B cell (primary cell): Measurements from ENCODE around the gene FAIM.

Experiments
- CTCF ChIP-seq: fragments of 200-600 bp; IDR thresholded peaks from one replicate; pipeline ENCODE4 v1.8.0; 2022; ENCODE audit warnings: antibody characterized with exemption, mild to moderate bottlenecking
- EZH2 ChIP-seq: IDR thresholded peaks from 2 replicates; pipeline ENCODE4 v1.6.1; 2012; ENCODE audit warnings: borderline replicate concordance, low read depth, mild to moderate bottlenecking, moderate library complexity, low read length; ENCODE audit not compliant: insufficient read depth, poor library complexity, severe bottlenecking

- TF ChIP-seq CTCF = no peak
- TF ChIP-seq EZH2 = no peak
These were observed 11.9 kb downstream of the FAIM start for GRCh38 chr3:138620431-138620830.
